ENCODE data around the gene ZNF432. TPM values are rescaled to one million over a fixed set of nuclear protein-coding genes. Genes with fewer than 3 reads are reported as not detected.
A peak's percentile ranks its signal among the peaks of the same experiment; 100 is the strongest.

ZNF432 gene
- total and polyA plus RNA-seq, 2 of the 13 experiments (the other 11 are each of a cell fraction or from before 2014, with no cell fraction given), result 4.1 to 8.7 TPM

- TF ChIP-seq, protein P1, sequence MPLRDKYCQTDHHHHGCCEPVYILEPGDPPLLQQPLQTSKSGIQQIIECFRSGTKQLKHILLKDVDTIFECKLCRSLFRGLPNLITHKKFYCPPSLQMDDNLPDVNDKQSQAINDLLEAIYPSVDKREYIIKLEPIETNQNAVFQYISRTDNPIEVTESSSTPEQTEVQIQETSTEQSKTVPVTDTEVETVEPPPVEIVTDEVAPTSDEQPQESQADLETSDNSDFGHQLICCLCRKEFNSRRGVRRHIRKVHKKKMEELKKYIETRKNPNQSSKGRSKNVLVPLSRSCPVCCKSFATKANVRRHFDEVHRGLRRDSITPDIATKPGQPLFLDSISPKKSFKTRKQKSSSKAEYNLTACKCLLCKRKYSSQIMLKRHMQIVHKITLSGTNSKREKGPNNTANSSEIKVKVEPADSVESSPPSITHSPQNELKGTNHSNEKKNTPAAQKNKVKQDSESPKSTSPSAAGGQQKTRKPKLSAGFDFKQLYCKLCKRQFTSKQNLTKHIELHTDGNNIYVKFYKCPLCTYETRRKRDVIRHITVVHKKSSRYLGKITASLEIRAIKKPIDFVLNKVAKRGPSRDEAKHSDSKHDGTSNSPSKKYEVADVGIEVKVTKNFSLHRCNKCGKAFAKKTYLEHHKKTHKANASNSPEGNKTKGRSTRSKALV (CRISPR knock-in tag; IDR thresholded peaks at IDR 0.05), result peak; percentile 32; the same call in 1 of the 2 replicates
- TF ChIP-seq MTA1 (CRISPR knock-in tag; IDR thresholded peaks at IDR 0.05; ENCODE audit: borderline replicate concordance), result peak; percentile 56; the same call in 1 of the 2 replicates
- TF ChIP-seq AGO1 (IDR thresholded peaks at IDR 0.05; ENCODE audit: low read depth, low read length, poor library complexity, severe bottlenecking), result peak; percentile 24
- TF ChIP-seq ZNF547 (CRISPR knock-in tag; IDR thresholded peaks at IDR 0.05), result peak; percentile 50; the same call in 1 of the 2 replicates
- no peak for TF ChIP-seq ZNF782 (CRISPR knock-in tag; IDR thresholded peaks at IDR 0.05; ENCODE audit: borderline replicate concordance)
- TF ChIP-seq ZNF879 (CRISPR knock-in tag; IDR thresholded peaks at IDR 0.05), result 0 out of 2 replicates have a peak, but pooled peaks have one; percentile 58
- TF ChIP-seq PRPF4 (IDR thresholded peaks at IDR 0.05; ENCODE audit: low read depth, low read length, poor library complexity, severe bottlenecking), result no peak
- TF ChIP-seq ZNF775 (CRISPR knock-in tag; IDR thresholded peaks at IDR 0.05; ENCODE audit: borderline replicate concordance), result no peak
- peak; percentile 73; the same call in 1 of the 2 replicates for TF ChIP-seq SRY (CRISPR knock-in tag; IDR thresholded peaks at IDR 0.05)
- 0 out of 2 replicates have a peak, but pooled peaks have one; percentile 62 for TF ChIP-seq HOXA9 (CRISPR knock-in tag; IDR thresholded peaks at IDR 0.05; ENCODE audit: borderline replicate concordance)
- TF ChIP-seq RFXANK (CRISPR knock-in tag; IDR thresholded peaks at IDR 0.05), result no peak
- no peak for TF ChIP-seq MBNL3 (CRISPR knock-in tag; conservative IDR thresholded peaks at IDR 0.05)
- TF ChIP-seq IKZF5 (CRISPR knock-in tag; IDR thresholded peaks at IDR 0.05), result peak; percentile 60; the same call in 1 of the 2 replicates
- TF ChIP-seq, protein P2, sequence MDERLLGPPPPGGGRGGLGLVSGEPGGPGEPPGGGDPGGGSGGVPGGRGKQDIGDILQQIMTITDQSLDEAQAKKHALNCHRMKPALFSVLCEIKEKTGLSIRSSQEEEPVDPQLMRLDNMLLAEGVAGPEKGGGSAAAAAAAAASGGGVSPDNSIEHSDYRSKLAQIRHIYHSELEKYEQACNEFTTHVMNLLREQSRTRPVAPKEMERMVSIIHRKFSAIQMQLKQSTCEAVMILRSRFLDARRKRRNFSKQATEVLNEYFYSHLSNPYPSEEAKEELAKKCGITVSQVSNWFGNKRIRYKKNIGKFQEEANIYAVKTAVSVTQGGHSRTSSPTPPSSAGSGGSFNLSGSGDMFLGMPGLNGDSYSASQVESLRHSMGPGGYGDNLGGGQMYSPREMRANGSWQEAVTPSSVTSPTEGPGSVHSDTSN (CRISPR knock-in tag; IDR thresholded peaks at IDR 0.05), result no peak
- TF ChIP-seq ETV5 (CRISPR knock-in tag; IDR thresholded peaks at IDR 0.05; ENCODE audit: borderline replicate concordance), result peak; percentile 52; the same call in 1 of the 2 replicates
- TF ChIP-seq ERF (CRISPR knock-in tag; IDR thresholded peaks at IDR 0.05), result 0 out of 2 replicates have a peak, but pooled peaks have one; percentile 23
- TF ChIP-seq PAXIP1 (CRISPR knock-in tag; conservative IDR thresholded peaks at IDR 0.05), result peak; percentile 53; the same call in 1 of the 2 replicates
- no peak for TF ChIP-seq ZNF720 (CRISPR knock-in tag; IDR thresholded peaks at IDR 0.05)
- 0 out of 2 replicates have a peak, but pooled peaks have one; percentile 53 for TF ChIP-seq ZZZ3 (CRISPR knock-in tag; IDR thresholded peaks at IDR 0.05; ENCODE audit: borderline replicate concordance)
- peak; percentile 61 for TF ChIP-seq ZKSCAN1 (IDR thresholded peaks at IDR 0.05; ENCODE audit: low read length)
- TF ChIP-seq ZNF776 (CRISPR knock-in tag; IDR thresholded peaks at IDR 0.05), result peak; percentile 70; the same call in 1 of the 2 replicates
These were observed 40.7 kb downstream of the ZNF432 start, which contains the start of gene ZNF615 (continued) for GRCh38 chr19:52007806-52008557.
